Caco-2 (cell line): ENCODE data around the gene MAP3K9. TPM values are rescaled to one million over a fixed set of nuclear protein-coding genes. Genes with fewer than 3 reads are reported as not detected.

ENCODE experiments used
- BruUV-seq: library from RNA; stranded (reverse); fragments of 400-500 nt; replicated peaks from 2 replicates; lab custom pipeline; 2021; lab: Mats Ljungman, UMichigan
- CTCF ChIA-PET: fragments of 300-600 bp; sonication (Branson Sonifier 250); formaldehyde crosslinking; loops from one replicate; lab custom pipeline; 2022; ENCODE audit warnings: antibody characterized with exemption; lab: Charles Lee
- POLR2A ChIA-PET: fragments of 300-600 bp; sonication (Branson Sonifier 250); formaldehyde crosslinking; loops from one replicate; lab custom pipeline; 2022; ENCODE audit warnings: antibody characterized with exemption; lab: Charles Lee
- DNase-seq, 2 experiments: peaks; one replicate each; pipeline versions ENCODE4 v3.0.0 to v3.0.0-alpha.2; 2020 to 2022
- H3K27me3 ChIP-seq: replicated peaks from 2 replicates; pipeline ENCODE4 v1.6.0; 2011; ENCODE audit warnings: low read length; ENCODE audit not compliant: control insufficient read depth, insufficient read depth
- H3K36me3 ChIP-seq: 2 replicates; pipeline ENCODE4 v1.5.1; 2011; ENCODE audit warnings: low read length; ENCODE audit not compliant: control insufficient read depth, insufficient read depth
- H3K4me1 ChIP-seq: fragments of 250-450 bp; sonication (Bioruptor Pico); 2 replicates; pipeline ENCODE4 v1.5.1; 2020; ENCODE audit warnings: mild to moderate bottlenecking
- H3K4me3 ChIP-seq: 2 replicates; pipeline ENCODE4 v1.5.1; 2011; ENCODE audit warnings: low read depth, mild to moderate bottlenecking, control low read depth, low read length
- H3K9me3 ChIP-seq: fragments of 250-450 bp; sonication (Bioruptor Pico); 2 replicates; pipeline ENCODE4 v1.5.1; 2020; ENCODE audit warnings: mild to moderate bottlenecking, moderate library complexity
- H3K27ac Mint-ChIP-seq: one replicate; pipeline ENCODE4 v1.8.0; 2022; ENCODE audit warnings: mixed read lengths; ENCODE audit not compliant: unreplicated experiment
- H3K27me3 Mint-ChIP-seq: one replicate; pipeline ENCODE4 v1.8.0; 2022; ENCODE audit warnings: mixed read lengths; ENCODE audit not compliant: insufficient read depth, unreplicated experiment
- H3K36me3 Mint-ChIP-seq: one replicate; pipeline ENCODE4 v1.8.0; 2022; ENCODE audit warnings: mild to moderate bottlenecking, mixed read lengths; ENCODE audit not compliant: insufficient read depth, unreplicated experiment
- H3K4me1 Mint-ChIP-seq: one replicate; pipeline ENCODE4 v1.8.0; 2022; ENCODE audit warnings: low read depth, mixed read lengths; ENCODE audit not compliant: unreplicated experiment
- H3K4me3 Mint-ChIP-seq: one replicate; pipeline ENCODE4 v1.8.0; 2022; ENCODE audit warnings: mild to moderate bottlenecking, moderate library complexity, mixed read lengths; ENCODE audit not compliant: unreplicated experiment
- H3K9me3 Mint-ChIP-seq: one replicate; pipeline ENCODE4 v1.8.0; 2022; ENCODE audit warnings: mixed read lengths; ENCODE audit not compliant: unreplicated experiment
- intact Hi-C: fragments of 100-400 bp; cut with micrococcal nuclease; formaldehyde crosslinking; loops from one replicate; pipeline ENCODE4 v1.10.0; 2022; ENCODE audit not compliant: unreplicated experiment
- total RNA-seq: library from RNA; stranded (reverse); gene quantifications from 2 replicates; pipeline ENCODE4 v1.2.3, GENCODE V29; 2022
- TF ChIP-seq, protein P1 (sequence below), 2 experiments: fragments of 200-600 bp in 1 of 2; IDR thresholded peaks; 1 replicate in 1 of 2; 2 replicates in 1 of 2; pipeline versions ENCODE4 v1.5.1 to v1.8.0; 2011 to 2022; ENCODE audit warnings: antibody characterized with exemption in 1 of 2, control low read depth in 1 of 2, inconsistent platforms in 1 of 2, low read depth in 1 of 2, low read length in 1 of 2, mild to moderate bottlenecking in 1 of 2, moderate library complexity in 1 of 2; ENCODE audit not compliant: insufficient read depth in 1 of 2, severe bottlenecking in 1 of 2, unreplicated experiment in 1 of 2

The MAP3K9 gene
- total RNA-seq, 1 experiment from 2014 or later, result 19.5 TPM

DNA sequence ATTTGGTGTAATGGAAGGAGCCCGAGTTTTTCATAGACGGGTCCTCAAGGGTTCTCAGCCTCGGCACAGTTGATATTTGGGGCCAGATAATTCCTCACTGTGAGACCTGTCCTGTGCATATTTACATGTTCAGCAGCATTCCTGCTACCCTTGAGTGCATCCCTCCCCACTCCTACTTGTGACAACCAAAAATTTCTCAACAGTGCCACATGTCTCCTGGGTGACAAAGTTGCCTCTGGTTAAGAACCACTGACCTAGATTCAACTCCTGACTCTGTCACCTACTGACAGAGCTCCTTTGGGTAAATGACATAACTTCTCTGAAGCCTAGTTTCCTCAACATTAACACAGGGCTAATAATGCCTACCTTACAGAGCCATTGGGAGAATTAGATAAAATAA, 107.2 kb downstream of the MAP3K9 start:
- BruUV-seq, result no TSS peak
- no peak for DNase-seq
- ChIA-PET CTCF (no interaction called here), POLR2A (no interaction called here)
- no peak overlapping the region for H3K4me3 ChIP-seq
- intact Hi-C loops, result no loop called here
- no peak overlapping the region for H3K4me3 Mint-ChIP-seq
- no peak overlapping the region for H3K27ac Mint-ChIP-seq
- TF ChIP-seq, protein P1, sequence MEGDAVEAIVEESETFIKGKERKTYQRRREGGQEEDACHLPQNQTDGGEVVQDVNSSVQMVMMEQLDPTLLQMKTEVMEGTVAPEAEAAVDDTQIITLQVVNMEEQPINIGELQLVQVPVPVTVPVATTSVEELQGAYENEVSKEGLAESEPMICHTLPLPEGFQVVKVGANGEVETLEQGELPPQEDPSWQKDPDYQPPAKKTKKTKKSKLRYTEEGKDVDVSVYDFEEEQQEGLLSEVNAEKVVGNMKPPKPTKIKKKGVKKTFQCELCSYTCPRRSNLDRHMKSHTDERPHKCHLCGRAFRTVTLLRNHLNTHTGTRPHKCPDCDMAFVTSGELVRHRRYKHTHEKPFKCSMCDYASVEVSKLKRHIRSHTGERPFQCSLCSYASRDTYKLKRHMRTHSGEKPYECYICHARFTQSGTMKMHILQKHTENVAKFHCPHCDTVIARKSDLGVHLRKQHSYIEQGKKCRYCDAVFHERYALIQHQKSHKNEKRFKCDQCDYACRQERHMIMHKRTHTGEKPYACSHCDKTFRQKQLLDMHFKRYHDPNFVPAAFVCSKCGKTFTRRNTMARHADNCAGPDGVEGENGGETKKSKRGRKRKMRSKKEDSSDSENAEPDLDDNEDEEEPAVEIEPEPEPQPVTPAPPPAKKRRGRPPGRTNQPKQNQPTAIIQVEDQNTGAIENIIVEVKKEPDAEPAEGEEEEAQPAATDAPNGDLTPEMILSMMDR (IDR thresholded peaks at IDR 0.05; ENCODE audit: insufficient read depth in 1 of 2, low read depth in 1 of 2, low read length in 1 of 2, severe bottlenecking in 1 of 2, unreplicated experiment in 1 of 2), result no peak
- no peaks in the 10 kb centered on the region for H3K36me3 Mint-ChIP-seq
- H3K4me1 Mint-ChIP-seq, result peaks cover 17% of the 10 kb centered on the region
- no peaks in the 10 kb centered on the region for H3K9me3 ChIP-seq
- H3K36me3 ChIP-seq, result no peaks in the 10 kb centered on the region
- no peaks in the 10 kb centered on the region for H3K27me3 Mint-ChIP-seq
- no peaks in the 10 kb centered on the region for H3K27me3 ChIP-seq
- no peaks in the 10 kb centered on the region for H3K9me3 Mint-ChIP-seq
- peaks cover 18% of the 10 kb centered on the region for H3K4me1 ChIP-seq

DNA sequence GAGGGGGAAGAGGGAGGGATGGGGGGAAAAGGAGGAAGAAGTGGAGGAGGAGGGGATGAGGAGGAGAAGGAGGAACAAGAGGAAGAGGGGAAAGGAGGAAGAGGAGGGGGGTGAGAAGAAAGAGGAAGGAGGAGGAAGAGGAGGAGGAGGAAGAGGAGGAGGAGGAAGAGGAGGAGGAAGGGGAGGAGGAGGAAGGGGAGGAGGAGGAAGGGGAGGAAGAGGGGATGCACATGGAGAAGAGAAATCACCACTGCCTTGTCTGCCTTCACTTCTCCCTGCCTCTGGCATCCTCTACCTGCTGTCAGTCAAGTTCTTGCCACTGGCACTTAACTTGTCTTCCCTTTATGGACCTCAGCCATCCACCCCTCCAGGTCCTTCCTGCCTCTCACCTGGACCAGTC, 107.7 kb downstream of the MAP3K9 start:
- no peaks in the 10 kb centered on the region for H3K9me3 Mint-ChIP-seq
- DNase-seq, result no peak
- Histone ChIP-seq H3K36me3 (no peaks in the 10 kb centered on the region), H3K9me3 (no peaks in the 10 kb centered on the region), H3K4me3 (no peak overlapping the region), H3K27me3 (no peaks in the 10 kb centered on the region), H3K4me1 (peaks cover 15% of the 10 kb centered on the region)
- H3K4me1 Mint-ChIP-seq, result peaks cover 17% of the 10 kb centered on the region
- H3K27me3 Mint-ChIP-seq, result no peaks in the 10 kb centered on the region
- no peak overlapping the region for H3K4me3 Mint-ChIP-seq
- ChIA-PET CTCF (interaction anchor here (0.7 kb wide), 1 partner anchor 614 kb away, joined by 14 read pairs; no protein-coding TSS in a partner anchor), POLR2A (no interaction called here)
- TF ChIP-seq, protein P1 (IDR thresholded peaks at IDR 0.05; ENCODE audit: insufficient read depth in 1 of 2, low read depth in 1 of 2, low read length in 1 of 2, severe bottlenecking in 1 of 2, unreplicated experiment in 1 of 2), result no peak
- no TSS peak for BruUV-seq
- H3K36me3 Mint-ChIP-seq, result no peaks in the 10 kb centered on the region
- intact Hi-C loops, result no loop called here
- H3K27ac Mint-ChIP-seq, result no peak overlapping the region

DNA sequence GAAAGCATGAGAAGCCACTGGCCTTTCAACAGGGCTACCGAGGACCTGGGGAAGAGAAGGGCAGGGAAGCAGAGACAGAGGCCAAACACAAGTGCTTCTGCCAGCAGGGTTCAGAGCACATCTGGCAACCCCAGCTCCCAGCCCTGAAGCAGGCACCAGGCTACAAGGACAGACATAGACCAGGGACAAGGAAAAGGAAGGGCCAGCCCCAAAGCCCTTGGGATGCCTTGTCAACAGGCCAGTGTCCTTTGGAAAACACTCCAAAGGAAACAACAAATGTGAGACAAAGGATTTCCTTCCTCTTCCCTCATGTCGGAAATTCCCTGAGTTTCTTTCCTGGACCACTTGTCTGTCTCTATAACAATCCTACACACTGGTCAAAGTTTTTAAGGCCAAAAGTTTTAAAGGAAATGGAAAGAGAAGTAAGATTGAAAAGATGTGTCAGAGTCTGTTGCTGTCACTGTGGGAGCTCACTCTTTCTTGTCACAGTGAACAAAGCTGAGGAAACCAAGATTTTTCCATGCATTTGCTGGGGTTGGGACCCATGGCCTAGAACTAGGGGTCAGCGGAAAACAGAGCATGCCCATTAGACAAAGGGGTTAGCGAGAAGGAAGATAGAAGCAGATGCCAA, 108.2 kb downstream of the MAP3K9 start:
- BruUV-seq, result no TSS peak
- Histone ChIP-seq H3K4me1 (peaks cover 15% of the 10 kb centered on the region), H3K27me3 (no peaks in the 10 kb centered on the region), H3K36me3 (no peaks in the 10 kb centered on the region), H3K4me3 (no peak overlapping the region), H3K9me3 (no peaks in the 10 kb centered on the region)
- CTCF ChIA-PET, result interaction anchor here (0.7 kb wide), 1 partner anchor 615 kb away, joined by 14 read pairs; no protein-coding TSS in a partner anchor
- no peak overlapping the region for H3K27ac Mint-ChIP-seq
- H3K4me3 Mint-ChIP-seq, result no peak overlapping the region
- H3K27me3 Mint-ChIP-seq, result no peaks in the 10 kb centered on the region
- TF ChIP-seq, protein P1 (IDR thresholded peaks at IDR 0.05; ENCODE audit: insufficient read depth in 1 of 2, low read depth in 1 of 2, low read length in 1 of 2, severe bottlenecking in 1 of 2, unreplicated experiment in 1 of 2), result no peak
- intact Hi-C loops, result no loop called here
- no peak for DNase-seq
- no peaks in the 10 kb centered on the region for H3K36me3 Mint-ChIP-seq
- H3K9me3 Mint-ChIP-seq, result no peaks in the 10 kb centered on the region
- POLR2A ChIA-PET, result no interaction called here
- H3K4me1 Mint-ChIP-seq, result peaks cover 17% of the 10 kb centered on the region
